Astrocyte of the hippocampus (primary cell): ENCODE data around the gene PRR7.

ENCODE experiments used
- DNase-seq: peaks from one replicate; pipeline ENCODE4 v3.0.0; 2011; ENCODE audit warnings: low read depth, low spot score

PRR7 gene

DNA sequence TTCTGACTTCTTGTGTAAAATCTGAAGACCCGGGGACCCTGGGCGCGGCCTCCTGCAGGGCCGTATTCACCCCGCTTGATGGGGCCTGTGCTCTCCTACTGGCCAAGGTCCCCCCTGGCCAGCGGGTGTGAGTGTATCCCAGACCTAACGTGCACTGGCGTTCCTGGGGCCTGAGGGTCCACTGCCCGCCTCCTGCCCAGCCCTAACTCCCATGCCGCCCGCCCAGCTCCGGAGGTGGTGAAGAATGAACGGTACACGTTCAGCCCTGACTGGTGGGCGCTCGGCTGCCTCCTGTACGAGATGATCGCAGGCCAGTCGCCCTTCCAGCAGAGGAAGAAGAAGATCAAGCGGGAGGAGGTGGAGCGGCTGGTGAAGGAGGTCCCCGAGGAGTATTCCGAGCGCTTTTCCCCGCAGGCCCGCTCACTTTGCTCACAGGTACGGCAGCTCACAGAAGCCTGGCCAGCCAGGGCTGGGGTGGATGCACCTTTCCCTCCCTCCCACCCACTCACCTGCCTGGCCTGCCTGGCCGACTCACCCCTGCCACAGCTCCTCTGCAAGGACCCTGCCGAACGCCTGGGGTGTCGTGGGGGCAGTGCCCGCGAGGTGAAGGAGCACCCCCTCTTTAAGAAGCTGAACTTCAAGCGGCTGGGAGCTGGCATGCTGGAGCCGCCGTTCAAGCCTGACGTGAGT lies 10.6 kb upstream of the PRR7 start:
- DNase-seq: no peak

DNA sequence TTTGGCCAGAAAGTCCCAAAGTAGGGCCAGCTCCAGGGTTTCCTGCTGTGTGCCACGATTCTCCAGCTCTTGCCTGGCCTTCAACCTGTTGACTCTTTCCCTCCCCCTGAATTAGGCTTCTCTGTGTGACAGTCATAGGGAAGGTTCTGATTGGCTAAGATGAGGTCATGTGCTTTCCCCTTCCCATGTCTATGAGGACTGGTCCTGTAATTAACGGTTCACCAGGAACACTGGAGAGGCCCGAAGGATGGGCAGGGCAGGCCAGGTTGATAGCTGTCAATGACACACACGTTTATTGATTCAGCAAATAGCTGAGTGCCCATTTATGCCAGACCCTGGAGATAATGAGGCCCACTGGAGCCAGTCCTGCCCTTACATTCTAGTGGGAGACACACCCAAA lies 9.0 kb upstream of the PRR7 start:
- no peak for DNase-seq

DNA sequence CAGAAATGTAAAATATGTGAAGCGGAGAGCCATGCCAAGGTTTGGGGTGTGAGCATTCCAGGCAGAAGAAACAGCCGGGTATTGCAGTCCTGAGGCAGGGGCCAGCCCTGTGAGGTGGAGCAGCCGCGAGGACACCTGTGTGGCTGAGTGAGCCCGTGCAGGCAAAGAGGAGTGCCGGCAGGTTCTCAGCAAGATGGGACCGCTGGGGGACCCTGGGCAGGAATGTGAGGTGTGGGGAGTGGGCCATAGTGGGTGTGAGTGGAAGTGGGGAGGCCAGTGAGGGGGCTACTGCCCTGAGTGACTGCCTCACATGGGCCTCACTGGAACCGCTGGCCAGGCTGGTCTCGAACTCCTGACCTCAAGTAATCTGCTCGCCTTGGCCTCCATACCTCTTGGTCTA lies 8.1 kb upstream of the PRR7 start:
- peak; percentile 34 for DNase-seq

DNA sequence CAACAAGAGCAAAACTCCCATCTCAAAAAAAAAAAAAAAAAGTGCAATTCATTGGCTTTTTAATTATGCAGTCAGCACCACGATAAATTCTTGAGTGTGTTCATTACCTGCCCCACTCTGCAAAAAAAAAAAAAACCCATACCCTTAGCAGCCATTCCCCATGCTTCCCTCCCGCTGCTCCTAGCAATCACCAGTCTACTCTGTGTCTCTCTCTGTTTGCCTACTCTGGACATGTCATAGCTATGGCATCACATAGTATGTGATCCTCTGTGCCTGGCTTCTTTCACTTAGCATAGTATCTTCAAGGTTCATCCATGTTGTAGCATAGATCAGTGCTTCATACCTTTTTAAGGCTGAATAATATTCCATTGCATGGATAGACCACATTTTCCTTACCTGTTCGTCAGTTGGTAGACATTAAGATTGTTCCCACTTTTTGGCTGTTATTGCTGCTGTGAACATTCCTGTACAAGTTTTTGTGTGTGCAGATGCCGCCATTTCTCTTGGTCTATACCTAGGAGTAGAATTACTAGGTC lies 7.0 kb upstream of the PRR7 start:
- no peak for DNase-seq

DNA sequence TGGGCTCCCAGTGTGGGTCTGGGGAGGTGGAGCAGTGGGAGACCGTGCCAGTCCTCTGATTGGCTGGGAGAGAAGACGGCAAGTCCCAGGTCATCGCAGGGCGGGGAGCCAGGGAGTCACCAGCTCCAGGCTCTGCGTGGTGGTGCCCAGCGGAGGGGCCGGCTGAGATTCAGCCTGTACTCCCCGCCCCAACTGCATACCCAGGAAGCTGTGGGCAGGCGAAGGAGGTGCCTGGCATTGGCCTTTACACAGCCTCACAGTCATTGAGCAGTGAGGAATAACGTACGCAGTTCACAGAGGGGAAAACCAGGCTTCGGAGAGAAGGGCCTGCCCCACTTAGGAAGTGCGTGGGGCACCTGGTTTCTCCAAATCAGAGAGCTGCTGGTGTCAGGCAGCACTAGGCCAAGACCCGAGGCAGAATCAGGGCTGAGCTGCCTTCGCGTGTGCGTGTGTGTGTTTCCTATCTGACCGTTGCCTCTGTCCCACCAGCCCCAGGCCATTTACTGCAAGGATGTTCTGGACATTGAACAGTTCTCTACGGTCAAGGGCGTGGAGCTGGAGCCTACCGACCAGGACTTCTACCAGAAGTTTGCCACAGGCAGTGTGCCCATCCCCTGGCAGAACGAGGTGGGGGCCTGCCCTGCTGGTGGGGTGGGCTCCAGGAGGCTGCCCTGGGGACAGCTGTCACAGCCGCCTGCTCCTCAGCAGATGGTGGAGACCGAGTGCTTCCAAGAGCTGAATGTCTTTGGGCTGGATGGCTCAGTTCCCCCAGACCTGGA lies 6.2 kb upstream of the PRR7 start:
- no peak for DNase-seq

DNA sequence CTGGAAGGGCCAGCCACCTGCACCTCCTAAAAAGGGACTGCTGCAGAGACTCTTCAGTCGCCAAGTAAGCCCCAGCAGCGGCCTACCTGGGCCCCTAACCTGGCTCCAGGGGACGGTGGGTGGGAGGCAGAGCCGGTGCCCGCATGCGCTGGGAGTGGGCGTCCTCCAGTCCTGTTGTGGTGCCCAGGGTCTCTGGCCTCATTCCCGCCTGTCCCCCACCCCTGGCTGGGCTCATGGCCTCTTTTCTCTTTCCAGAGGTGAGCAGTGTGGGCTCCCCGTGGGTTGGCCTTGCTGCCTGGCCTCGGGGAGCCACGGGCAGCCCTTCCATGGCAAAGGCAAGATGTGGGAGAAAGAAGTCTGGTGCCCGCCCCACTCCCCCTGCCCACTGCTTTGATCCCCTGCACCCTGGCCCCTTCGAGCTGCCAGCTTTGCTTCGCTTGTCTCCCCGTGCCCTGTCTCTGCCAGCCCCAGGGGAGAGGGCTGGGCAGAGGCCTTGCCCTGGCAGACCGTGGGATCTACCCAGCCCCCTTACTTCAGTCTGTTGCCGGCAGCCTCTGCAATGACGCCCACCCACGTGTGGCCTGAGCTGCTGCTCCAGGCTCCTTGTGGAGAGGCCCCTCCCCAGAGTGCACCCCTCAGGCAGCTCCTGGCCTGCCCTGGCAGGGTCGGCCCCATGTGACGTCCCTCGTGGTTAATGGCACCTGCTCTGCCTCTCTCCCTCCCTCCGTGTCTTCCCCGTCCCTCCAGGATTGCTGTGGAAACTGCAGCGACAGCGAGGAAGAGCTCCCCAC lies 5.4 kb upstream of the PRR7 start:
- DNase-seq: no peak

DNA sequence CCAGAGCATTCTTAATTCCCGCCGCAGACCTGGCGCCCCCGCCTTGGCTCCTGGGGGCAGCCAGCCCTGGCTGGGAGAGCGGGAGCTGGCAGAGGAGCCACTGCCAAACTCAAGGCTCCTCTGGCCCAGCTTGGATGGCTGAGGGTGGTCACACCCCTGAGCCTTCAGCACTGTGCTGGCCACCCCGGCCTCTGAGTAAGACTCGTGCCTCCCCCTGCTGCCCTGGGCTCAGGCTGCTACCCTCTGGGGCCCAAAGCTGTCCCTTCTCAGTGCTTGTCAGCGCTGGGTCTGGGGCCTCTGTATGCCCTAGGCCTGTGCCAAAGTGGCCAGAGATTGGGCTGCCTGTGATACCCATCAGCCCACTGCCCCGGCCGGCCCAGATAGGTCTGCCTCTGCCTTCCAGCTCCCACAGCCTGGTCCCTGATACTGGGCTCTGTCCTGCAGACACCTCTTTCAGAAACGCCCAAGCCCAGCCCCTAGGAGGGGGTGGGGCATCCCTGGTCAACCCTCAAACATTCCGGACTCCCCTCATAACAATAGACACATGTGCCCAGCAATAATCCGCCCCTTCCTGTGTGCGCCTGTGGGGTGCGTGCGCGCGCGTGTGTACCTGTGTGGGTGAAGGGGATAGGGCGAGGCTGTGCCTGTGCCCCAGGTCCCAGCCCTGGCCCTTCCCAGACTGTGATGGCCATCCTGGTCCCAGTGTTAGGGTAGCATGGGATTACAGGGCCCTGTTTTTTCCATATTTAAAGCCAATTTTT lies 4.4 kb upstream of the PRR7 start:
- no peak for DNase-seq

DNA sequence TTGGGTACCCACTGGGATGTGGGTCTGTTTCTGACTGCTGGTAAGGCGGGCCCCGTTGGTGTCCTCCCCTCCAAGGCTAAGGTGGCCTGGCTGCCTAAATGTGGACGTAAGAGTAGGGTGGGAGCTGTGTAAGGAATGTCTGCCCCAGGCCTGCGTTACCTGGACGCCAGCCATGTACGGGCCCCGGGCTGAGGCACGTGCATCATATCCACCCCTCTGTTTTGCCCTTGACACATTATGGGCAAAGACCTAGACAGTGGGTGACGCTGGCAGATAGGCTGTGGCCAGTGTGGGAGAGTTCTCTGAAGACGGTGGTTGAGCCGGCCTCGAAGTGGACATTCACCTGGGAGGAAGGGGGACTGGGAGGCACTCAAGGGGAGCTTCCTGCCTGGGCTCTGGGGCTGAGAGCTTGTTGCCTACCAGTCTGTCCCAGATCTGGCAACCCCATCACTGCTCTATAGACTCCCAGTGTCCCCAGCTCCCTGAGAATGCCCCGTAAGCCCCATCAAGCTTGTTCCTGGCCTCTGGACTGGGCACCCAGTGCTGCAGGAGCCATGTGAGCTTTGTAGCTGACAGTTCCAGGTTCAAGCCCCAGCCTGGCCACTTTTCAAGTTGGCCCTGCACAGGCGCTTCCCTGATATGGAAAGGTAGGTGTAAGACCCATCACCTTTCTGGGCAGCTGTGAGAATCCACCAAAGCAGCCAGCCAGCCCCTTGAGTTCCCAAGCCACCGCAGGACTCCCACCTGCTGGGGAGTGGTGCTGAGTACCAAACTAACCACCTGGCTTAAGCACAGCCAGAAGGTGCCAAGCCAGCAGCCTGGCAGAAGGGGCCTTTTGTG lies 3.2 kb upstream of the PRR7 start:
- DNase-seq: no peak

DNA sequence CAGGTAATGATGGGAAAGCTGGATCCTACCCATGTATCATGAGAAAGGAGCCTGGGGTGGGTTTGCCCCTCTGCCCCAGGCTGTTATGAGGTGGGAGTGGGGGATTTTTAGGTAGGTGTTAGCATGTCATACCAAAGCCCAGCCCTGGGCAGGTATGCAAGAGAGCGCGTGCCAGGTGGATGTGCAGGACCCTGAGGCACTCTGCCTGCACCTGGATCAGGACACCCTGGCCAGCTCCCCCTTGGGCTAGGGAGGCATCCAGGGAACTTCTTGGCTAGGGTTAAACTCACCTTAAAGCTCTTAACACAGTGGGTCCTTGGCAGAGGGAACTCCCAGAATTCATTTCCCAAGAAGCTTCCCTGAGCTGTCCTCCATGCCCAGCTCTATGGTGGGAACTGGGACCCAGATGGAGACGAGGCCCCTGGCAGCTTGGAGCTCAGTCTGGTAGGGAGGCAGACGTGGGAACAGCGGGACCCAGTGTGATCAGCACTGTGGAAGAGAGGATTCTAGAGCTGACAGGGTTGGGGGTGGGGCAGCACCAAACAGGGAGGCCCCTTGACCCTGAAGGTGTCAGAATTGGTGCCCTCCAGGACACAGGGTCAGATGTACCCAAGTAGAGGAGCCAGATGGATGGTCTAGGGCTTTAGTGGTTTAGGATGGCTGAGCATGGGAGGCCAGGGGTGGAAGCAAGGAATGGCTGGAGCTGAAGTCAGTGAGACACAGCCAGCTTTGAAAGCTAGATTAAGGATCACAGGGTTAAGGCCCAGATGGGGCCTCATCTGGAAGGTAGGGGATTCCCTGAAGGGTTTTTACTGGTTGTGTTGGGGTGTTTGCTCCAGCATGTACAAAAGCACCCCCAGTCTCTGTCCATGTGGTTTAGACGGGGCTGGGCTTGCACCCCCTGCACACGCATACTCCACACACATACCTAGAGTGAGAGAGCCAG lies 2.2 kb upstream of the PRR7 start:
- DNase-seq: no peak

DNA sequence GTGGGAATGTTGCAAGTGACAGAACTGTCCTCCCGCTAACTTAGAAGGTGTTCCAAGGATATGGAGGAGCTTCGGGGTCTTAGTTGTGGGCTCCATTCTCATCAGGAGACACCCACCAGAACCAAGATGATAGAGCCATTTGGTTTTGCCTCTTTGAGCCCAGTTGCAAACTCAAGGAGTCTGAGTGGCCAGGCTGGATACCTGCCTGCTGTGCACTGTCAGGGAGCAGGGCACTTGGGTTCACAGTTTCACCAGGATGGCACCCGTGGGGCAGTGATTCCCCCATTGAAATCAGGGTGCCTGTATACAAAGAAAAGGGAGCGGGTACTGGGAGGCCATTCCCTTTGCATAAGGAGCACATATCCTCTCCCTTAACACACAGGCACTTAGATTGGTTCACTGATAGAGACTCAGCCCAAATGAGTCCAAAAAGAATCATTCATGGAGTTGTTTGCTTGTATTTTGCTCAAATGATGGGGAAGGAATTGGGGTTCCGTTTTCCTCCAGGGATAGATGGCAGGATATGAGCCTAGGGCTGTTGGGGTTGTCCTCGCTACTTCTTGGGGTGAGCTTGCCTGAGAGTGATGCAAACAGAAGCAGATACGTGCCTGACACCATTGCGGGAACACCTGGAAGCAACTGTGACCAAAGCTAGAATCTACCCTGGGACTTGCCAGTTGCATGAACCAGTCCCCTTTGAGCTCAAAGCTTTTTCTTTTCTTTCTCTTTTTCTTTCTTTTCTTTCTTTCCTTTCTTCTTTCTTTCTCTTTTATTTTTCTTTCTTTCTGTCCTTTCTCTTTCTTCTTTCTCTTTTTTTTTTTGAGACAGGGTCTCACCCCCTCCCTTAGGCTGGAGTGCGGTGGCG lies 1.3 kb upstream of the PRR7 start:
- no peak for DNase-seq

DNA sequence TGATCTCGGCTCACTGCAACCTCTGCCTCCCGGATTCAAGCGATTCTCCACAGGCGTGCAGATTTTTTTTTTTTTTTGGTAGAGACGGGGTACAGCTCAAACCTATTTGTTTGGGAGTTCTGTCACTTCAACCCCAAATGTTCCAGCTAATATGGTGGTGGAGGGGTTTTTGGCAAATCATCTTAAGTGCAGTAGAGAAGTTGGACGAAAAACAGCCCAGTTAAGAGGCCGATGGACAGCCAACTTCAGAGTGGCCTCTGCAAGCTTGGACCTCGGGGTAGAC lies 756 bp upstream of the PRR7 start:
- no peak for DNase-seq

DNA sequence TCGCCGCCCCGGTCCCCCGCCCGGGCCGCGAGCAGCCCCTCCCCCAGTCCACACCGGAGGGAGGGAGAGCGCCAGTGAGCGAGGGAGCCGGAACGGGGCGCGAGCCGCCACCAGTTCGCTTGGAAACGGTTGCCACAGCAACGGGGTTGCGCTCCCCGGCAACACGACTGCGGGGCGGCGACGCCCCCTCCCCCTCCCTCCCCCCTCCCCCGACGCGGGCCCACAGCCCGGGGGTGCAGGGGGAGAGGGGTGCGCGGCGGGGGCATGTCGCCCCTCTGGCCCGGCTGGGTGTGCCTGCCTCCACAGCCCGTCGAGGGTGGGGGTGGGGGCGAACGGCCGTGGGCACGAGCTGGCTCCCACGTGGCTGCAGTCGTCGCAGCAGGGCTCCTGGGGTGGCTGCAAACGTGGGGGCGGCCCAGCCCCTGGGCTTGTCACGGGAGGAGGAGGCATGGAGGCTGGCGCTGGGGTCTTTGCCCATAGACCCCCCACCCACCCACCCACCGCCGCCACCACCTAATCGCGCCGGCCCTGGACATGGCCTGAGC lies 524 bp downstream of the PRR7 start:
- peak; percentile 76 for DNase-seq

DNA sequence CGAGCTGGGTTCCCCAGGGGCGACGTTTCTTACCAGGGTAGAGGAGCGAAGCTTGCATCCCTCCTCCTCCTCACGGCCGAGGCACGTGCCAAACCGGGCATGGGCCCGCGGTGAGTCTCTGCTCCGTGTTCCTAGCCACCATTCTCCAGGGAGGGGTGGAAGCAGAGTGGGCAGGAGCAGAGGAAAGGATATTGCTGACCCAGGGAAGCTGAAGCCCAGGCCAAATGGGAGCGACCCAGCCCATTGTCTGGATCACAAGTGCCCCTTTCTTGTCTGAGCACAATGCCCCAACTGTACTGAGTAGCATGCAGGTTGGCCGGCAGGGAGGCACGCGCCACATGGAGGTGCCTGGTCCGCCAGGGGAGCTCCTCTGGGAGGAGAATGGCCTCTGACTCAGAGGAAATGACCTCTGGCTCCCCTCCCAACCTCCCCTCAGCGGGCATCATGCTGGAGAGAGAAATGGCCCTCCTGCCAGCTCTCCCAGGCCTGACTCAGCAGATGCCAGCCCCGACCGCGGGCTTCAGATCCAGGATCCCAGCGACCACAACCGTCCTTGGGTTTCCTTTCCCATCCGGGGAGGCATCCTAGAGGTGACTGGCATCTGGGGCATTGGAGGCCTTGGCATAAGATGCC lies 1.1 kb downstream of the PRR7 start:
- peak; percentile 94 for DNase-seq

DNA sequence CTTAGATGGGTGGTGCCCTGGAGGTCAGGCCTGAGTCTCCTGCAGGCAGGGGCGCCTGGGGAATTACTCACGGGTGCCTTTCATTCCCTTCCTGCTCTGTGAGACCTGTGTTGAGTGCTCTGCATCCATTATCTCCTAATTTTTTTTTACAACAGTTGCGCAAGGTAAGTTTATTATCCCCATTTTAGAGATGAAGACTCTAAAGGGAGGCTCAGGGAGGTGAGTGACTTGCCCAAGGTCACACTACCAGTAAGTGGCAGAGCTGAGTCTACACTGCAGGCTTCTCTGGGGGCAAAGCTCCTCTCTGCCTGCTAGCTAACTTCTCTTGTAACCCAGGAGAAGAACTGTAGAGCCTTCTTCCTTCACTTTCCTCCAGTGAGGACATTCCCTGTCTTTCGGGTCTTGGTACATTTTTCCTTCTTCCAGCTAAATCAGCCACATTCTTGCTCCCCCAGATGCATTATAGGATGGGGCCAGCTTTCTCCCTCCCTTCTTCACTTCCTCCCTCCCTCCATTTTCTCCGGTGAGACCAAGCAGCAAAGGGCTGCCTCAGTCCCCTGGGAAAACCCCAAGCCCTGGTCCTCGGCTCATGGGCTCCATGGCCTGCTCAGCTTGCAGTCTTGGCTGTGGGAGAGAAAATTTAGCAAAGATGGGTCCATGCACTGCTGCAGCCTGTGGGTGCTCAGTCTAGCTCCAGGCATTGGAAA lies 1.8 kb downstream of the PRR7 start:
- no peak for DNase-seq

DNA sequence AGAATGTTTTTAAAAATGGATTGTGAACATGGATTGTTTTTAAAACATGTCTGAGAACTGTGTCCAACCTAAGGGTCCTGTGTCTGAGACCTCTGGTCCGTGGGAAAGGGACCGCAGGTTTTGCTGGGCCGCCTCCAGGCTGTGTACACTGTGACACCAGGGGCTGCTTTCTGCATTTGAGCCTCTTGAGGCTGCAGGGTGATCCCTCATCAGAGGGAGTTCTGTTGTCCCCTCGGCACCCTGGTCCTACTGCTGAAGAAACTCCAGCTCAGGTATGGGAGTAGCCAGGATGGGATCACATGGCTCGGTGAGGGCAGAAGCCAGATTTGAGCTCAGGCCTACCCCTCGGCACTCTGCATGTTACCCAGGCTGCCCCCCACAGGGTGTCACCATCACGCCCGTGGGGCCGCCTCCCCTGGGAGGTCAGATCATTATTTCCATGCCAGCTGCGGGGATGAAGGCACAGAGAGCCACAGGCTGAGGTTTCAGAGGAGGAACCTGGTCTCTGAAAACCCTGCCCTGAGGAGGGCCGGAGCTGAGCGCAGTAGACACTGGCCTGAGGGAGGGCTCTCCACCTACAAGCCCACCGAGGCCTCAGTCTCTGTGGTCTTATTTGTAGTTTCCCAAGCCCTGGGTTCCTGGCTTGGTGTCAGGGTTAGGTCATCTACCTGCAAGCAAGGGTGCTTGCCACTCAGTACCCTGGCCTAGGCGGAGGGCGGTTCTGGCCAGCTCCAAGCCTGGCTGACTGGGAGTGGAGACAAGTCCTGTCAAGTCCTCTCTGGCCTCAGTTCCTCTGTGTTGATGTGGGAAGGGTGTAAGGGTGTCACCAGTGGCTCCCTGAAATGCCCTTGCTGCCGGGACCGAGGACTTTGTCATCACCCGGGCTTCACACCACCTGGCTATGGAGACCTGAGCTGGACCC lies 2.8 kb downstream of the PRR7 start:
- no peak for DNase-seq

DNA sequence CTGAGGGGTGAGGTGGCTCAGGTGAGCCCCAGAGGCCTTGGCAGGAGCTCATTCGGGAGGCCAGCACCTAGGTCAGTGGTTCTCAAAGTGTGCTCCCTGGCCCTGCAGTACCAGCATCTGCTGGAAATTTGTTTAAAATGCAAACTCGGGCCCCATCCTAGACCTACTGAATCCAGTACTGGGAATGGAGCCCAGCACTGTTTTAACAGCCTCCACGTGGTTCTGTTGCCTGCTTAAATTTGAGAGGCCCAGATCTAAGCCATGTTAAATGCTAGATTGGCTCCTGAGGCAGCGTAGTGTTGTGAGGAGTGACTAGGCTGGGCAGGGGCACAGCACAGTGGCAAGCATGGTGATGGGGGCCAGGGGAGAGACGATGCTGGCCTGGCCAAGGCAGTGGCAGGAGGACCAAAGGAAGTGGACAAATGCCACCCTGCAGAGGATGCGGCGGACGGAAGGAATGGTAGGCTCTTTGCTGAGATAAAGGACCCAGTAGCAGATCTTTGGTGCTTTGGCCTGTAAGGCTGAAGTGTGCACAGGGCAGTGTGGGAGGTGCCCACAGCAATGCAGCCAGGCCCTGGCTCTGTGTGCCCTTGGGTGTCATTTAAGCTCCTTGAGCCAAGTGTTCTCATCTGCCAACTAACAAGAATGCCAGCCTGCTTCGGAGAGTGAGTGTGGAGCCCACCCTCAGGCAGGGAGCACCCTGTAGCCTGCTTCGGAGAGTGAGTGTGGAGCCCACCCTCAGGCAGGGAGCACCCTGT lies 4.2 kb downstream of the PRR7 start:
- no peak for DNase-seq
